PC-3 (cell line): ENCODE data around the gene YIPF6. TPM values are rescaled to one million over a fixed set of nuclear protein-coding genes. Genes with fewer than 3 reads are reported as not detected.

Experiments
- ATAC-seq: fragments of 200-7000 bp; cut with Tn5 transposase; 2 replicates; pipeline ENCODE4 v1.9.1; 2020; ENCODE audit warnings: mild to moderate bottlenecking, moderate library complexity
- BruUV-seq: library from RNA; stranded (reverse); fragments of 400-500 nt; replicated peaks from 2 replicates; lab custom pipeline; 2021; lab: Mats Ljungman, UMichigan
- CTCF ChIA-PET: fragments of 300-600 bp; sonication (Branson Sonifier 250); formaldehyde crosslinking; loops from one replicate; lab custom pipeline; 2022; ENCODE audit warnings: antibody characterized with exemption; lab: Charles Lee
- POLR2A ChIA-PET: fragments of 300-600 bp; sonication (Branson Sonifier 250); formaldehyde crosslinking; loops from one replicate; lab custom pipeline; 2022; ENCODE audit warnings: antibody characterized with exemption; ENCODE audit not compliant: unreplicated experiment; lab: Charles Lee
- DNase-seq: peaks from one replicate; pipeline ENCODE4 v3.0.0-alpha.2; 2015
- H2AFZ ChIP-seq: fragments of 300-600 bp; sonication (generic); 2 replicates; pipeline ENCODE4 v1.6.0; 2016; ENCODE audit warnings: antibody characterized with exemption, low read length
- H3F3A ChIP-seq: fragments of 300-600 bp; sonication (generic); one replicate; pipeline ENCODE4 v1.6.0; 2017; ENCODE audit warnings: antibody characterized with exemption, low read length, control low read depth, mild to moderate bottlenecking; ENCODE audit not compliant: unreplicated experiment
- H3K27ac ChIP-seq: fragments of 300-600 bp; sonication (generic); 2 replicates; pipeline ENCODE4 v1.5.1; 2016; ENCODE audit warnings: mild to moderate bottlenecking, low read length
- H3K27me3 ChIP-seq: fragments of 300-600 bp; sonication (generic); 2 replicates; pipeline ENCODE4 v1.6.1; 2016; ENCODE audit warnings: low read length, mixed read lengths
- H3K36me3 ChIP-seq: fragments of 300-600 bp; sonication (generic); 2 replicates; pipeline ENCODE4 v1.6.1; 2016; ENCODE audit warnings: low read depth, mixed run types, low read length, mixed read lengths
- H3K4me1 ChIP-seq: fragments of 300-600 bp; sonication (generic); 2 replicates; pipeline ENCODE4 v1.5.1; 2016; ENCODE audit warnings: low read length; ENCODE audit not compliant: insufficient read depth
- H3K4me2 ChIP-seq: fragments of 300-600 bp; sonication (generic); 2 replicates; pipeline ENCODE4 v1.6.0; 2016; ENCODE audit warnings: low read length
- H3K4me3 ChIP-seq: fragments of 300-600 bp; sonication (generic); 2 replicates; pipeline ENCODE4 v1.5.1; 2016; ENCODE audit warnings: mild to moderate bottlenecking, low read length, mixed read lengths
- H3K79me2 ChIP-seq: fragments of 300-600 bp; sonication (generic); 2 replicates; pipeline ENCODE4 v1.6.1; 2017; ENCODE audit warnings: low read length, mixed read lengths
- H3K9ac ChIP-seq: fragments of 300-600 bp; sonication (generic); 2 replicates; pipeline ENCODE4 v1.6.0; 2016; ENCODE audit warnings: mild to moderate bottlenecking, low read length
- H3K9me2 ChIP-seq: fragments of 300-600 bp; sonication (generic); replicated peaks from 2 replicates; pipeline ENCODE4 v1.6.1; 2016; ENCODE audit warnings: mixed run types, low read length, mixed read lengths
- H3K9me3 ChIP-seq: fragments of 300-600 bp; sonication (generic); 2 replicates; pipeline ENCODE4 v1.6.1; 2016; ENCODE audit warnings: low read length, mixed read lengths
- H4K20me1 ChIP-seq: fragments of 300-600 bp; sonication (generic); 2 replicates; pipeline ENCODE4 v1.6.1; 2016; ENCODE audit warnings: low read length, mixed read lengths
- CTCF ChIP-seq: fragments of 300-600 bp; sonication (generic); conservative IDR thresholded peaks from 2 replicates; pipeline ENCODE4 v1.5.1; 2017; ENCODE audit warnings: antibody characterized with exemption, low read depth, mild to moderate bottlenecking, low read length
- EZH2 ChIP-seq: fragments of 300-600 bp; sonication (generic); IDR thresholded peaks from one replicate; pipeline ENCODE4 v1.6.1; 2017; ENCODE audit warnings: antibody characterized with exemption, mild to moderate bottlenecking, low read length; ENCODE audit not compliant: unreplicated experiment
- EZH2phosphoT487 ChIP-seq: fragments of 300-600 bp; sonication (generic); IDR thresholded peaks from 2 replicates; pipeline ENCODE4 v1.6.1; 2018; ENCODE audit warnings: mild to moderate bottlenecking, antibody characterized with exemption, low read length, borderline replicate concordance
- intact Hi-C: fragments of 100-400 bp; cut with micrococcal nuclease; formaldehyde crosslinking; loops from 2 replicates; pipeline ENCODE4 v1.9.0; 2023
- total RNA-seq: library from RNA; depleted of rRNA; stranded (reverse); fragments of >200 nt; gene quantifications from 2 replicates; pipeline ENCODE4 v1.2.3, GENCODE V29; 2014; rRNA removed

YIPF6 gene
- total RNA-seq, 1 experiment from 2014 or later, result 37.0 TPM

GRCh38 chrX:68579810-68580209 lies 81.0 kb downstream of the YIPF6 start:
- Histone ChIP-seq H3K36me3 (no peaks in the 10 kb centered on the region), H3K4me1 (no peaks in the 10 kb centered on the region), H2AFZ (no peak overlapping the region), H3K27ac (no peak overlapping the region), H3K9me3 (no peaks in the 10 kb centered on the region), H3K27me3 (no peaks in the 10 kb centered on the region), H3K4me3 (no peak overlapping the region), H3K79me2 (no peaks in the 10 kb centered on the region), H3K9me2 (no peaks in the 10 kb centered on the region), H3F3A (no peaks in the 10 kb centered on the region), H4K20me1 (no peaks in the 10 kb centered on the region), H3K9ac (no peak overlapping the region), H3K4me2 (no peak overlapping the region)
- BruUV-seq, result no TSS peak
- TF ChIP-seq EZH2 (no peak), EZH2phosphoT487 (no peak), CTCF (no peak)
- DNase-seq (no peak), ATAC-seq (no peak)
- CTCF ChIA-PET, result no interaction called here
- POLR2A ChIA-PET, result no interaction called here
- intact Hi-C loops, result no loop called here

GRCh38 chrX:68584221-68584620 lies 85.4 kb downstream of the YIPF6 start:
- H3K9ac ChIP-seq, result no peak overlapping the region
- no peak overlapping the region for H3K27ac ChIP-seq
- H2AFZ ChIP-seq, result 0 out of 2 replicates have a peak overlapping the region, but pooled peaks have one; percentile 26
- BruUV-seq, result no TSS peak
- H3K9me3 ChIP-seq, result no peaks in the 10 kb centered on the region
- DNase-seq (peak; percentile 14), ATAC-seq (no peak)
- no peak overlapping the region for H3K4me3 ChIP-seq
- no peak for TF ChIP-seq EZH2
- peaks cover 8% of the 10 kb centered on the region for H3K4me1 ChIP-seq
- H4K20me1 ChIP-seq, result no peaks in the 10 kb centered on the region
- intact Hi-C loops, result no loop called here
- no peak overlapping the region for H3K4me2 ChIP-seq
- no peaks in the 10 kb centered on the region for H3K27me3 ChIP-seq
- ChIA-PET POLR2A (no interaction called here), CTCF (no interaction called here)
- no peaks in the 10 kb centered on the region for H3F3A ChIP-seq
- H3K79me2 ChIP-seq, result no peaks in the 10 kb centered on the region
- H3K36me3 ChIP-seq, result no peaks in the 10 kb centered on the region
- H3K9me2 ChIP-seq, result no peaks in the 10 kb centered on the region

Other genes starting within 250 kb of the YIPF6 start
- 6.0 and 8.6 TPM in 2 replicates for gene OPHN1, start 65.6 kb upstream of the YIPF6 start, total RNA-seq
- 0.69 and 0.91 TPM in 2 replicates for gene STARD8, start 148.6 kb downstream of the YIPF6 start, total RNA-seq